C4-2B (cell line): ENCODE results near the gene RPE.

Experiments used
- CTCF ChIP-seq: fragments of 450-650 bp; conservative IDR thresholded peaks from 2 replicates; pipeline ENCODE4 v1.5.1; 2017; ENCODE audit warnings: mild to moderate bottlenecking
- ZFX ChIP-seq: fragments of 450-650 bp; IDR thresholded peaks from 2 replicates; pipeline ENCODE4 v1.6.1; 2017

- no peak for TF ChIP-seq CTCF
- TF ChIP-seq ZFX, result no peak
Observed at GRCh38 chr2:209974576-209974975, 27.9 kb upstream of the RPE start.
